ENCODE results near the gene ZNF512.

DNA sequence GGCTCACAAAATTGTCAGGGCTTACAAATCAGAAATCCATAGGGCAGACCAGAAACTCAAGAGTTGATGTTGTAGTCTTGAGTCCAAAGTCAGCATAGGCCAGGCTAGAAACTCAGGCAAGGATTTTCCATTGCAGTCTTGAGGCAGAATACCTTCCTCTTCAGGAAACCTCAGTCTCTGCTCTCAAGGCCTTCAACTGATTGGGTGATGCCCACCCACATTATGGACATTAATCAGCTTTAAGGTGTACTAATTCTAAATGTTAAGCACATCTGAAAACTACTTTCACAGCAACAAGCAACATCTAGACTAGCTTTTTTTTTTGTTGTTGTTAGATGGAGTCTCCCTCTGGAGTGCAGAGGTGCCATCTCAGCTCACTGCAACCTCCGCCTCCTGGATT, 31.3 kb upstream of the ZNF512 start:
- TF ChIP-seq, protein P1, sequence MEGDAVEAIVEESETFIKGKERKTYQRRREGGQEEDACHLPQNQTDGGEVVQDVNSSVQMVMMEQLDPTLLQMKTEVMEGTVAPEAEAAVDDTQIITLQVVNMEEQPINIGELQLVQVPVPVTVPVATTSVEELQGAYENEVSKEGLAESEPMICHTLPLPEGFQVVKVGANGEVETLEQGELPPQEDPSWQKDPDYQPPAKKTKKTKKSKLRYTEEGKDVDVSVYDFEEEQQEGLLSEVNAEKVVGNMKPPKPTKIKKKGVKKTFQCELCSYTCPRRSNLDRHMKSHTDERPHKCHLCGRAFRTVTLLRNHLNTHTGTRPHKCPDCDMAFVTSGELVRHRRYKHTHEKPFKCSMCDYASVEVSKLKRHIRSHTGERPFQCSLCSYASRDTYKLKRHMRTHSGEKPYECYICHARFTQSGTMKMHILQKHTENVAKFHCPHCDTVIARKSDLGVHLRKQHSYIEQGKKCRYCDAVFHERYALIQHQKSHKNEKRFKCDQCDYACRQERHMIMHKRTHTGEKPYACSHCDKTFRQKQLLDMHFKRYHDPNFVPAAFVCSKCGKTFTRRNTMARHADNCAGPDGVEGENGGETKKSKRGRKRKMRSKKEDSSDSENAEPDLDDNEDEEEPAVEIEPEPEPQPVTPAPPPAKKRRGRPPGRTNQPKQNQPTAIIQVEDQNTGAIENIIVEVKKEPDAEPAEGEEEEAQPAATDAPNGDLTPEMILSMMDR (IDR thresholded peaks at IDR 0.05) = no peak
- TF ChIP-seq POLR2AphosphoS5 (IDR thresholded peaks at IDR 0.05) (no peak), POLR2A (IDR thresholded peaks at IDR 0.05) (no peak), EP300 (IDR thresholded peaks at IDR 0.05) (no peak)

All from suprapubic skin (tissue), 4 donors.